ENCODE results near the gene TMEM169. TPM values are rescaled to one million over a fixed set of nuclear protein-coding genes. Genes with fewer than 3 reads are reported as not detected.

Gene TMEM169
- total and polyA plus RNA-seq, 2 of the 4 experiments (the other 2 are of a cell fraction): 0.15 to 0.54 TPM

- DNase-seq: no peak
- no peak overlapping the region for H4K91ac ChIP-seq (ENCODE audit: insufficient read depth, low read depth, low read length)
- no peak overlapping the region for H2AFZ ChIP-seq (replicated peaks; ENCODE audit: low read length, poor library complexity)
- H3K27ac ChIP-seq (ENCODE audit: insufficient read depth, low read length): no peak overlapping the region
- H3K9ac ChIP-seq (ENCODE audit: low read depth, low read length): no peak overlapping the region
- no peak overlapping the region for H4K5ac ChIP-seq (ENCODE audit: low read depth, low read length)
- H4K8ac ChIP-seq (ENCODE audit: low read depth in 2 of 2, low read length in 2 of 2): no peak overlapping the region
- in situ Hi-C loops (cut with MboI; ENCODE audit: low sequenced_read_pairs) (no loop called here), dilution Hi-C loops (cut with HindIII; ENCODE audit: low sequenced_read_pairs, unreplicated experiment) (no loop called here), intact Hi-C loops (cut with micrococcal nuclease) (no loop called here)
- H3K4me1 ChIP-seq (ENCODE audit: control insufficient read depth, insufficient read depth, low read length): no peaks in the 10 kb centered on the region
- no peaks in the 10 kb centered on the region for H3K9me3 ChIP-seq (ENCODE audit: control insufficient read depth, insufficient read depth, low read length)
- H3K4me3 ChIP-seq (ENCODE audit: insufficient read depth, low read depth, low read length): no peak overlapping the region
- TF ChIP-seq USF2 (IDR thresholded peaks at IDR 0.05; ENCODE audit: low read depth, low read length) (no peak), CTCF (conservative IDR thresholded peaks at IDR 0.05; ENCODE audit: low read depth, low read length) (no peak), RFX5 (IDR thresholded peaks at IDR 0.05; ENCODE audit: low read depth, low read length) (no peak), MXI1 (IDR thresholded peaks at IDR 0.05; ENCODE audit: borderline replicate concordance, low read depth, low read length) (no peak), MAZ (IDR thresholded peaks at IDR 0.05; ENCODE audit: borderline replicate concordance, low read depth, low read length) (no peak)
- BruUV-seq (replicated peaks): no TSS peak
- ChIA-PET CTCF (no interaction called here), POLR2A (ENCODE audit: unreplicated experiment) (no interaction called here)
- H2AK5ac ChIP-seq (ENCODE audit: low read depth, low read length): peak overlapping the region; percentile 47; the same call in 1 of the 2 replicates
- no peaks in the 10 kb centered on the region for H3K79me1 ChIP-seq (ENCODE audit: low read depth in 1 of 2, low read length in 2 of 2)
- no peak overlapping the region for H3K4ac ChIP-seq (ENCODE audit: low read depth, low read length)
- no peak overlapping the region for H2BK15ac ChIP-seq (ENCODE audit: low read depth, low read length)
- H2BK5ac ChIP-seq (ENCODE audit: low read depth, low read length, poor library complexity, severe bottlenecking): peak overlapping the region; percentile 86
- 88 to 100% methylated on average over 3 to 5 of the region's 9 CpGs for WGBS, 2 experiments (ENCODE audit: extremely low coverage in 2 of 2, insufficient read length in 1 of 2)
- no peak overlapping the region for H2BK120ac ChIP-seq (ENCODE audit: low read depth, low read length)
- H3K23ac ChIP-seq (ENCODE audit: low read depth, low read length): no peak overlapping the region
- no peak for ATAC-seq (ENCODE audit: low read depth)
- H3K27me3 ChIP-seq (ENCODE audit: control insufficient read depth, insufficient read depth, low read length): peaks cover 3% of the 10 kb centered on the region; the same call in 1 of the 2 replicates
- peaks cover 12% of the 10 kb centered on the region for H3K9me1 ChIP-seq (ENCODE audit: insufficient read depth, low read length)
- H4K20me1 ChIP-seq (ENCODE audit: insufficient read depth, low read length): no peaks in the 10 kb centered on the region
- H3K4me2 ChIP-seq (ENCODE audit: low read depth, low read length): no peak overlapping the region
- peak overlapping the region; percentile 9 for H2AK9ac ChIP-seq (replicated peaks; ENCODE audit: low read depth, low read length, poor library complexity)
- H3K36me3 ChIP-seq (ENCODE audit: control insufficient read depth, insufficient read depth, low read length): no peaks in the 10 kb centered on the region
- H3K14ac ChIP-seq (replicated peaks; ENCODE audit: low read depth, low read length): no peak overlapping the region
- H3K56ac ChIP-seq (ENCODE audit: extremely low read depth, insufficient read depth, low read length): no peak overlapping the region
- no peak overlapping the region for H3K18ac ChIP-seq (ENCODE audit: low read depth, low read length)
- H2BK20ac ChIP-seq (ENCODE audit: low read depth, low read length): no peak overlapping the region
Measured at GRCh38 chr2:216098421-216099334, 17.0 kb downstream of the TMEM169 start.
